A673 (cell line): ENCODE data around the gene RAB3A.
A peak's percentile ranks its signal among the peaks of the same experiment; 100 is the strongest.

Experiments
- CTCF ChIP-seq: fragments of 300-800, 200-600 bp; sonication (generic); conservative IDR thresholded peaks from 2 replicates; pipeline ENCODE4 v1.5.1; 2017; ENCODE audit warnings: low read depth, mild to moderate bottlenecking, antibody characterized with exemption, low read length, moderate library complexity, mixed read lengths
- EZH2 ChIP-seq: fragments of 200-600 bp; sonication (generic); IDR thresholded peaks from 2 replicates; pipeline ENCODE4 v1.6.1; 2017; ENCODE audit warnings: borderline replicate concordance, low read depth, mild to moderate bottlenecking, mixed read lengths, antibody characterized with exemption, low read length; ENCODE audit not compliant: poor library complexity, severe bottlenecking

GRCh38 chr19:18229474-18229873 is 25.6 kb upstream of the RAB3A start:
- peak; percentile 55 for TF ChIP-seq CTCF
- no peak for TF ChIP-seq EZH2
